ENCODE results near the gene TMCC2. TPM values are rescaled to one million over a fixed set of nuclear protein-coding genes. Genes with fewer than 3 reads are reported as not detected.
"Not testable (repeated sequence)": the region's sequence is repeated elsewhere in the genome, so short reads cannot be mapped to it uniquely, and the experiment has no call there.

TMCC2 gene
- total and polyA plus RNA-seq, 10 donors, result 0.74 to 146 (median 7.7) TPM

DNA sequence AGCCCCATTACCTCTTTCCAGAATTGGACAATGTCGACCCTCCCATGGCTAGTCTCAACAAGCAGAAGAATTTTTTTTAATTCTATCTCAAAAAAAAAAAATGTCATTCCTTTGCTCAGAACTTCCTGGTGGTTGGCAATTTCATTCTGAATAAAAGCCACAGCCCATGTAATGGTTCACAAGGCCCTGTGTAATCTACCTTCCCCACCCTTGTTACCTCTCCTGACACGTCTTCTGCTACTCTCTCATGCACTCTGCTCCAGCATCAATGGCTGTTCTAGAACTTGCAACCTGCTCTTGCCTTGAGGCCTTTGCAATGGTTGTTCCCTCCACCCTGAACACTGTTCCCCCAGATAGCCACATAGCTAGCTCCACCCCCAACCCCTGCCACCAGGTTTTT lies 68.4 kb downstream of the TMCC2 start:
- H3K4me3 ChIP-seq, result no peak overlapping the region
- no peaks in the 10 kb centered on the region for H3K9me3 ChIP-seq
- no peak for DNase-seq
- intact Hi-C loops (cut with DNase I; ENCODE audit: low total_unique reads), result no loop called here
- peaks cover 0 to under 1% (median 0%) of the 10 kb centered on the region in 6 donors for H3K36me3 ChIP-seq
- H3K27ac ChIP-seq, result peak overlapping the region in 2 of 8 donors; percentile 64 to 72
- H3K4me1 ChIP-seq, result peaks cover 18 to 99% (median 43%) of the 10 kb centered on the region in 6 donors
- WGBS, 5 donors, result 70 to 82% (median 77%) methylated on average over 2 of the region's 2 CpGs
- H3K27me3 ChIP-seq (replicated peaks in 1 of 7), result no peaks in the 10 kb centered on the region
- TF ChIP-seq CTCF (IDR thresholded peaks at IDR 0.05 in 8 of 11, conservative IDR thresholded peaks at IDR 0.05 in 3 of 11) (no peak), POLR2AphosphoS5 (IDR thresholded peaks at IDR 0.05) (no peak), POLR2A (IDR thresholded peaks at IDR 0.05) (no peak)

- H3K27me3 ChIP-seq (replicated peaks in 1 of 7); intact Hi-C loops (cut with DNase I; ENCODE audit: low total_unique reads); H3K4me3 ChIP-seq; H3K9me3 ChIP-seq; DNase-seq: not testable (repeated sequence)
- H3K27ac ChIP-seq, result peak overlapping the region in 6 of 8 donors; percentile 9 to 65 (median 47)
- WGBS, 5 donors, result 88 to 97% (median 92%) methylated on average over 5 of the region's 5 CpGs
- peaks cover 0 to 15% (median 10%) of the 10 kb centered on the region in 6 donors for H3K36me3 ChIP-seq
- H3K4me1 ChIP-seq, result peaks cover 18 to 99% (median 46%) of the 10 kb centered on the region in 6 donors
Measured at GRCh38 chr1:205297546-205298177, 69.9 kb downstream of the TMCC2 start.

GRCh38 chr1:205298191-205298994 lies 70.6 kb downstream of the TMCC2 start:
- H3K4me1 ChIP-seq, result peaks cover 18 to 98% (median 50%) of the 10 kb centered on the region in 6 donors
- peak overlapping the region in 5 of 8 donors; percentile 16 to 65 (median 52) for H3K27ac ChIP-seq
- no peaks in the 10 kb centered on the region for H3K9me3 ChIP-seq
- H3K27me3 ChIP-seq (replicated peaks in 1 of 7), result no peaks in the 10 kb centered on the region
- WGBS, 5 donors, result 78 to 85% (median 81%) methylated on average over 9 of the region's 9 CpGs
- TF ChIP-seq POLR2A (IDR thresholded peaks at IDR 0.05), result no peak
- no peak for TF ChIP-seq CTCF (IDR thresholded peaks at IDR 0.05 in 8 of 11, conservative IDR thresholded peaks at IDR 0.05 in 3 of 11)
- no peak for TF ChIP-seq POLR2AphosphoS5 (IDR thresholded peaks at IDR 0.05)
- intact Hi-C loops (cut with DNase I; ENCODE audit: low total_unique reads), result no loop called here
- no peak for DNase-seq
- no peak overlapping the region for H3K4me3 ChIP-seq
- H3K36me3 ChIP-seq, result peaks cover 4 to 23% (median 17%) of the 10 kb centered on the region in 6 donors

DNA sequence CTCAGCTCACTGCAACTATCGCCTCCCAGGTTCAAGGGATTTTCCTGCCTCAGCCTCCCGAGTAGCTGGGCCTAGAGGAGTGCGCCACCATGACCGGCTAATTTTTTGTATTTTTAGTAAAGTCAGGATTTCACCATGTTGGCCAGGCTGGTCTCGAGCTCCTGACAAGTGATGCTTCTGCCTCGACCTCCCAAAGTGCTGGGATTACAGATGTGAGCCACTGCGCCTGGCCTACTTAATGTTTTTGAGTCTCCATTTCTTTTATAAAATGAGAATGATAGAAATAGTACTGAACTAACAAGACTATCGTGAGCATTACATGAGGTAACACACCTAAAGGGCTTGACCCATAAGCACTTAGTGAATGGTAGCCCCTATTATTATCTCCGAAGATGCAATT lies 72.4 kb downstream of the TMCC2 start:
- Histone ChIP-seq H3K4me3 (no peak overlapping the region), H3K27me3 (replicated peaks in 1 of 7) (no peaks in the 10 kb centered on the region), H3K4me1 (peaks cover 10 to 82% (median 36%) of the 10 kb centered on the region in 6 donors), H3K36me3 (peaks cover 5 to 40% (median 35%) of the 10 kb centered on the region in 6 donors), H3K27ac (peak overlapping the region in 5 of 8 donors; percentile 33 to 66 (median 63)), H3K9me3 (no peaks in the 10 kb centered on the region)
- 80 to 91% (median 83%) methylated on average over 9 of the region's 9 CpGs for WGBS, 5 donors
- intact Hi-C loops (cut with DNase I; ENCODE audit: low total_unique reads), result no loop called here
- no peak for DNase-seq
- TF ChIP-seq POLR2A (IDR thresholded peaks at IDR 0.05) (no peak), CTCF (IDR thresholded peaks at IDR 0.05 in 8 of 11, conservative IDR thresholded peaks at IDR 0.05 in 3 of 11) (no peak), POLR2AphosphoS5 (IDR thresholded peaks at IDR 0.05) (no peak)

Data from spleen (tissue), 11 donors.